ENCODE results near the gene IER2.

DNA sequence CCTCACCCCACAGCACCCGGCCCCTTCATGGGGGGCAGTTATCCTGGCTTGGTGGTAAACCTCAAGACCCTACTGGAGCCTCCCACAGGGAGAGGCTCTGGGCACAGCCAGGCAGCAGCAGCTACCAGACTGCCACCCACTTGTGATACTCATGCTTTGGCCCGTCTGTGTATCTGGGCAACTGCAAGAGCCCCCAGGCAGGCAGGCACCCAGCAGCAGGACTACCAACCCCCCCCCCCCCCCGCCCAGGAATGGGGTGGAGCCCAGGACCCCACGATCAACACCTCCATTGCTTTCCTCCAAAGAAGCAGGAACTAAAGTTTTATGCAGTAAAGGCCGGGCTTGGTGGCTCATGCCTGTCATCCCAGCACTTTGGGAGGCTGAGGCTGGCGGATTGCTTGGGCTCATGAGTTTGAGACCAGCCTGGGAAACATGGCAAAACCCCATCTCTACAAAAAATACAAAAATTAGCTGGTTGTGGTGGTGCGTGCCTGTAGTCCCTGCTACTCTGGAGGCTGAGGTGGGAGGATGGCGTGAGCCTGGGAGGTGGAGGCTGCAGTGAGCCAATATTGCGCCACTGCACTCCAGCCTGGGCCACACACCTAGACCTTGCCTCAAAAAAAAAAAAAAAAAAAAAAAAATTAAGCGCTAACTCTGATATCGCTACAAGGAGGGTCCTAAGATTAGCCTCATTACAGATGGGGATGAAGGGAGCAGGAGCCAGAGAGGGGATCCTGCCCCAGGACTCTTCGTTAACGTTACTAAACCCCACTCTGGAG lies 46.4 kb upstream of the IER2 start:
- TF ChIP-seq, protein P1, sequence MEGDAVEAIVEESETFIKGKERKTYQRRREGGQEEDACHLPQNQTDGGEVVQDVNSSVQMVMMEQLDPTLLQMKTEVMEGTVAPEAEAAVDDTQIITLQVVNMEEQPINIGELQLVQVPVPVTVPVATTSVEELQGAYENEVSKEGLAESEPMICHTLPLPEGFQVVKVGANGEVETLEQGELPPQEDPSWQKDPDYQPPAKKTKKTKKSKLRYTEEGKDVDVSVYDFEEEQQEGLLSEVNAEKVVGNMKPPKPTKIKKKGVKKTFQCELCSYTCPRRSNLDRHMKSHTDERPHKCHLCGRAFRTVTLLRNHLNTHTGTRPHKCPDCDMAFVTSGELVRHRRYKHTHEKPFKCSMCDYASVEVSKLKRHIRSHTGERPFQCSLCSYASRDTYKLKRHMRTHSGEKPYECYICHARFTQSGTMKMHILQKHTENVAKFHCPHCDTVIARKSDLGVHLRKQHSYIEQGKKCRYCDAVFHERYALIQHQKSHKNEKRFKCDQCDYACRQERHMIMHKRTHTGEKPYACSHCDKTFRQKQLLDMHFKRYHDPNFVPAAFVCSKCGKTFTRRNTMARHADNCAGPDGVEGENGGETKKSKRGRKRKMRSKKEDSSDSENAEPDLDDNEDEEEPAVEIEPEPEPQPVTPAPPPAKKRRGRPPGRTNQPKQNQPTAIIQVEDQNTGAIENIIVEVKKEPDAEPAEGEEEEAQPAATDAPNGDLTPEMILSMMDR (IDR thresholded peaks at IDR 0.05) = no peak
- TF ChIP-seq TCF7L2 (IDR thresholded peaks at IDR 0.05; ENCODE audit: low read depth, low read length) = no peak
